ENCODE results near the gene ZNF536.
"Not testable (repeated sequence)": the region's sequence is repeated elsewhere in the genome, so short reads cannot be mapped to it uniquely, and the experiment has no call there.

The ZNF536 gene

DNA sequence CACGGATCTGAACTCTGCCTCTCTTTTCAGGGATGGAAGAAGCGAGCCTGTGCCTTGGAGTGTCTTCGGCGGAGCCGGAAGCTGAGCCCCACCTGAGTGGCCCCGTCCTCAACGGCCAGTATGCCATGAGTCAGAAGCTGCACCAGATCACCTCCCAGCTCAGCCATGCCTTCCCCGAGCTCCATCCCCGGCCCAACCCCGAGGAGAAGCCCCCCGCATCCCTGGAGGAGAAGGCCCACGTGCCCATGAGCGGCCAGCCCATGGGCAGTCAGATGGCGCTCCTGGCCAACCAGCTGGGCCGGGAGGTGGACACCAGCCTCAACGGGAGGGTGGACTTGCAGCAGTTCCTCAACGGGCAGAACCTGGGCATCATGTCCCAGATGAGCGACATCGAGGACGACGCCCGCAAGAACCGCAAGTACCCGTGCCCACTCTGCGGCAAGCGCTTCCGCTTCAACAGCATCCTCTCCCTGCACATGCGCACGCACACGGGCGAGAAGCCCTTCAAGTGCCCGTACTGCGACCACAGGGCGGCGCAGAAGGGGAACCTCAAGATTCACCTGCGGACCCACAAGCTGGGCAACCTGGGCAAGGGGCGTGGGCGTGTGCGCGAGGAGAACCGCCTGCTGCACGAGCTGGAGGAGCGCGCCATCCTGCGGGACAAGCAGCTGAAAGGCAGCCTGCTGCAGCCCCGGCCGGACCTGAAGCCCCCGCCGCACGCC lies 71.5 kb downstream of the ZNF536 start:
- in situ Hi-C loops (cut with MboI; ENCODE audit: low sequenced_read_pairs) = no loop called here

DNA sequence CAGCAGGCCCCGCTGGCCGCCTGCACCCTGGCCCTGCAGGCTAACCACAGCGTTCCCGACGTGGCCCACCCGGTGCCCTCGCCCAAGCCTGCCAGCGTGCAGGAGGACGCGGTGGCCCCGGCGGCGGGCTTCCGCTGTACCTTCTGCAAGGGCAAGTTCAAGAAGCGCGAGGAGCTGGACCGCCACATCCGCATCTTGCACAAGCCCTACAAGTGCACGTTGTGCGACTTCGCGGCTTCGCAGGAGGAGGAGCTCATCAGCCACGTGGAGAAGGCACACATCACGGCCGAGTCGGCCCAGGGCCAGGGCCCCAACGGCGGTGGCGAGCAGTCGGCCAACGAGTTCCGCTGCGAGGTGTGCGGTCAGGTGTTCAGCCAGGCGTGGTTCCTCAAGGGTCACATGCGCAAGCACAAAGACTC lies 72.1 kb downstream of the ZNF536 start:
- in situ Hi-C loops (cut with MboI; ENCODE audit: low sequenced_read_pairs) = no loop called here

GRCh38 chr19:30444686-30445232 lies 72.6 kb downstream of the ZNF536 start:
- in situ Hi-C loops (cut with MboI; ENCODE audit: low sequenced_read_pairs) = no loop called here

GRCh38 chr19:30445385-30445784 lies 73.2 kb downstream of the ZNF536 start:
- in situ Hi-C loops (cut with MboI; ENCODE audit: low sequenced_read_pairs) = no loop called here

- in situ Hi-C loops (cut with MboI; ENCODE audit: low sequenced_read_pairs) = not testable (repeated sequence)
These were observed 73.9 kb downstream of the ZNF536 start for GRCh38 chr19:30446120-30446519.

GRCh38 chr19:30446850-30447552 lies 74.8 kb downstream of the ZNF536 start:
- in situ Hi-C loops (cut with MboI; ENCODE audit: low sequenced_read_pairs) = no loop called here

- in situ Hi-C loops (cut with MboI; ENCODE audit: low sequenced_read_pairs) = no loop called here
These were observed 75.3 kb downstream of the ZNF536 start for GRCh38 chr19:30447553-30447870.

GRCh38 chr19:30448386-30449077 lies 76.3 kb downstream of the ZNF536 start:
- in situ Hi-C loops (cut with MboI; ENCODE audit: low sequenced_read_pairs) = no loop called here

DNA sequence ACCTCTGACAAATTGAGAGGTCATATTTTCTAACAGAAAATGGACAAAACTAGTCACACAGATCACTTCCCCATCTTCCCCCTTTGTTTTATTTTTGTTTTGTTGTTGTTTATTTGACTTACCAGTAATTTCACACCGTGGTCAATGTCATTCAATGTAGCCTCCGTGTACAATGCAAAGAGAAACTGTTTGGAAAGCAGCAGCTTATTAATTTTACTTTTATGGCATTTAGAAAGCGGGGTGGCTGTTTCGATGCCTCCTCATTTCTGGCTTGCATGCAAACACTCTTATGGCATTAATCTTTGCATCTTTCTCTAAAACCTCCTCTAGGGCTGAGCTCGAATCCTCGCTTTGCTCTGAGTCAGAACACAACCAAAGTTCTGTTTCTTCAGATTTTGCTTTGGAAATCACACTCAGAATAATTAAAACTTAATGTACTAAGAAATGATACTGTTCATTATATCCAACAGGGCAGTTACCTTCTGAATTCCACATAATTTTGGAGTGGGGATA lies 77.0 kb downstream of the ZNF536 start:
- in situ Hi-C loops (cut with MboI; ENCODE audit: low sequenced_read_pairs) = no loop called here

- in situ Hi-C loops (cut with MboI; ENCODE audit: low sequenced_read_pairs) = no loop called here
These were observed 77.5 kb downstream of the ZNF536 start for GRCh38 chr19:30449673-30450072.

- in situ Hi-C loops (cut with MboI; ENCODE audit: low sequenced_read_pairs) = no loop called here
These were observed 77.9 kb downstream of the ZNF536 start for GRCh38 chr19:30450100-30450499.

GRCh38 chr19:30450835-30451321 lies 78.7 kb downstream of the ZNF536 start:
- in situ Hi-C loops (cut with MboI; ENCODE audit: low sequenced_read_pairs) = no loop called here

- in situ Hi-C loops (cut with MboI; ENCODE audit: low sequenced_read_pairs) = no loop called here
These were observed 80.7 kb downstream of the ZNF536 start for GRCh38 chr19:30452931-30453330.

GRCh38 chr19:30453743-30454142 lies 81.6 kb downstream of the ZNF536 start:
- in situ Hi-C loops (cut with MboI; ENCODE audit: low sequenced_read_pairs) = no loop called here

DNA sequence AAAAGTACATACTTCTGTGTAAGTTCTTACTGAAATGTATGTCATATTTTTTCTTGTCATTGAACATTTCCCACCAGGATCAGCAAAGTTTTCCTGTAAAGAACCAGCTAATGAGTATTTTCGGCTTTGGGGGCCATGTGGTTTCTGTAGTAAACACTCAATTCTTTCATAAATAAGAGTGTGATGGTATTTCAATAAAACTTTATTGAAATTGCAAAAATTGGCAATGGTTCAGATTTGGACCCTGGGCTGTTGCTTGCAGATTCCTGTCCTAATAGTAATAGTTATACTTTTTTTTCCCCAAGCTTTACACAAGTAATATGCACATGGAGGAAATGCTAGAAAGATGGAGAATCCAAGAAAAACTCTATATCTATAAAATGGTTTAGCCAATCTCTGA lies 83.7 kb downstream of the ZNF536 start:
- in situ Hi-C loops (cut with MboI; ENCODE audit: low sequenced_read_pairs) = no loop called here

DNA sequence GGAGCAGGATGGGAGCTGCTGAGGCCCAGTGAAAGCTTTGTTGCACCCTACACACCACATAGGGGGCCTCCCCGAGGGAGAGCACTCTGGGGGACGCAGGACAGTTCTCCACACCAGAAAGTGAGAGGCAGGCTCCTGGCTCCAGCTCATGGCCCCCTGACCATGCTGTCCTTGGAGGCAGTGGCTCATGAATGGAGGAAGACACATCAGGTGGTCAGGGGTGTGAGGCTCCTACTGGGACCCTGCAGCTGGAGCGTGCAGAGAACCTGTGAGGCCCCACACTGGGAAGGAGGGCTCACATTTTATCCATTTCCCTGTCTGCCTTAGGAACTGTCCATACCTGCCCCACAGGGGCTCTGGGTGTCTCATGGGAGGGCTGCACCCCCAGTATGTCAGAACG lies 85.3 kb downstream of the ZNF536 start:
- in situ Hi-C loops (cut with MboI; ENCODE audit: low sequenced_read_pairs) = no loop called here

DNA sequence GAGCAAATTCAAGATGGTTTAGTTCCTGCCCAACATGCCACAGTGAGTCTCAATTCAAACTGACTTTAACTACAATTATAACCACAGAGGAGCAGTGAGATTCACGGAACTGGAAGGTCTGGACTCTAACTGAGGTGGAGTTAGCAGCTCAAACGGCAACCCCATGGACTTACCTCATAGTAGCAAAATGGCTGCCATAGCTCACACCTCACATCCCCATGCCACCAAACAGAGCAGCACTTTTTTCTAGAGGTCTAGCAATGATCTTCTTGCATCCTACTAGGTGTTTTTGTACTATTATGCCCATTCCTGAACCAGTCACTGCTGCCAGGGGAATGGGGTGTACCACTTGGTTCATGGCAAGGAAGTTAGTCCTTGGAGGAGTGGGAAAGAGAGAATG lies 87.7 kb downstream of the ZNF536 start:
- in situ Hi-C loops (cut with MboI; ENCODE audit: low sequenced_read_pairs) = no loop called here

GRCh38 chr19:30464162-30464561 lies 92.0 kb downstream of the ZNF536 start:
- in situ Hi-C loops (cut with MboI; ENCODE audit: low sequenced_read_pairs) = no loop called here

DNA sequence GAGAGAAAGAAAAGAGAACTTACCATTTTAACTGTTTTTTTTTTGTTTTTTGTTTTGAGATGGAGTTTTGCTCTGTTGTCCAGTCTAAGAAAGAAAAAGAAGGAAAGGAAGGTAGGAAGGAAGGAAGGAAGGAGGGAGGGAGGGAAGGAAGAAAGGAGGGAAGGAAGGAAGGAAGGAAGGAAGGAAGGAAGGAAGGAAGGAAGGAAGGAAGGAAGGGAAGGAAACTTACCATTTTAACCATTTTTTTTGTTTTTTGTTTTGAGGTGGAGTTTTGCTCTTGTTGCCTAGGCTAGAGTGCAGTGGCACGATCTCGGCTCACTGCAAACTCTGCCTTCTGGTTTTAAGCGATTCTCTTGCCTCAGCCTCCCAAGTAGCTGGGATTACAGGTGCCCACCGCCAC lies 94.4 kb downstream of the ZNF536 start:
- in situ Hi-C loops (cut with MboI; ENCODE audit: low sequenced_read_pairs) = not testable (repeated sequence)

GRCh38 chr19:30467239-30467638 lies 95.1 kb downstream of the ZNF536 start:
- in situ Hi-C loops (cut with MboI; ENCODE audit: low sequenced_read_pairs) = no loop called here

DNA sequence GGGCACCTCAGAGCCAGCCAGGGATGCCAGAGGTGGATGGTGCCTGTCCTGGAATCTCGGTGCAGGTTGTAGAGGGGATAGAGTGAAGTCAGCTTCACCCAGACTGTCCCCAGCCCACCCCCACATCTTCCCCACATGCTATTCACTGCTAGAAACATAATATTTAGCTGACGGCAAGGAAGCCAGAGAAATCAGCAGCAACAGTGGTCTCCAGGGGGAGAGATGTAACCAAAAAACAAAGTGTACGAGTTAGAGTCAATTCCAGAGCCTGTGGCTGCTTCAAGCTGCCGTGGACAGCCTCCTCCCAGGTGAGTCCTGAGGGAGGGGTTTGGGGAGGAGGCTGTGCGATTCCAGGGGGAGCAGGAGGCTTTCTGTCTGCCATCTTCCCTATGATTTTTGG lies 97.6 kb downstream of the ZNF536 start:
- in situ Hi-C loops (cut with MboI; ENCODE audit: low sequenced_read_pairs) = no loop called here

All from hTERT RPE-1 (cell line).